Gastrocnemius medialis (tissue), 4 donors: ENCODE results near the gene KNDC1. TPM values are rescaled to one million over a fixed set of nuclear protein-coding genes. Genes with fewer than 3 reads are reported as not detected.

Source experiments
- ATAC-seq, 2 donors: fragments of 150-250 bp; one replicate each; pipeline ENCODE4 v1.9.1; 2016
- DNase-seq, 2 donors: peaks; one replicate each; pipeline ENCODE4 v3.0.0-alpha.2; 2019
- H3K27ac ChIP-seq, 4 donors: fragments of 200-600 bp; sonication (generic); 1 replicate in 1 of 4; 2 replicates in 3 of 4; pipeline ENCODE4 v1.5.1; 2016 to 2018; ENCODE audit warnings: mild to moderate bottlenecking in 2 of 4, moderate library complexity in 1 of 4
- H3K27me3 ChIP-seq, 3 donors: fragments of 200-600 bp; sonication (generic) in 2 of 3; 1 replicate in 1 of 3; 2 replicates in 2 of 3; pipeline versions ENCODE4 v1.5.1 to v1.6.0; 2016 to 2019; ENCODE audit warnings: mild to moderate bottlenecking in 1 of 3, moderate library complexity in 1 of 3
- H3K36me3 ChIP-seq, 2 donors: fragments of 200-600 bp; sonication (generic) in 1 of 2; one replicate each; pipeline ENCODE4 v1.5.1; 2017 to 2018
- H3K4me1 ChIP-seq, 2 donors: fragments of 200-600 bp; sonication (generic) in 1 of 2; one replicate each; pipeline ENCODE4 v1.5.1; 2016 to 2017; ENCODE audit warnings: mild to moderate bottlenecking in 2 of 2
- H3K4me3 ChIP-seq, 4 donors: fragments of 200-600 bp; sonication (generic) in 3 of 4; 1 replicate in 1 of 4; 2 replicates in 3 of 4; pipeline ENCODE4 v1.5.1; 2016 to 2019; ENCODE audit warnings: mild to moderate bottlenecking in 2 of 4
- H3K9me3 ChIP-seq, 3 donors: fragments of 200-600 bp; sonication (generic) in 2 of 3; 1 replicate in 1 of 3; 2 replicates in 2 of 3; pipeline ENCODE4 v1.5.1; 2016 to 2019
- POLR2A ChIP-seq, 2 donors: fragments of 450-650 bp; IDR thresholded peaks; one replicate each; pipeline ENCODE4 v1.6.1; 2017; ENCODE audit warnings: antibody characterized with exemption in 2 of 2, mild to moderate bottlenecking in 2 of 2, moderate library complexity in 2 of 2
- in situ Hi-C, 4 donors: fragments of 200-750 bp; cut with MboI; loops; one replicate each; pipeline versions ENCODE4 v1.15.0 to v1.8.0; 2017; ENCODE audit warnings: low sequenced_read_pairs in 4 of 4
- intact Hi-C: fragments of 100-400 bp; cut with DNase I; formaldehyde crosslinking; loops from one replicate; pipeline ENCODE4 v1.15.1; 2023; ENCODE audit warnings: low total_unique reads
- total RNA-seq, 4 donors: library from RNA; depleted of rRNA; stranded (reverse); fragments of >200 nt; gene quantifications; one replicate each; pipeline versions ENCODE4 v1.1.0 to v1.2.3, GENCODE V29; 2016
- TF ChIP-seq, protein P1 (sequence below), 5 experiments: fragments of 450-650 bp in 3 of 5; fragments of 200-600 bp in 2 of 5; sonication (generic) in 2 of 5; IDR thresholded peaks in 4 of 5; conservative IDR thresholded peaks in 1 of 5; 1 replicate in 4 of 5; 2 replicates in 1 of 5; pipeline ENCODE4 v1.5.1; 2016 to 2019; ENCODE audit warnings: antibody characterized with exemption in 5 of 5, mild to moderate bottlenecking in 3 of 5, moderate library complexity in 3 of 5

KNDC1 gene
- total RNA-seq, 4 donors from 2014 or later, result 0.04 to 0.13 TPM; not detected in 2

DNA sequence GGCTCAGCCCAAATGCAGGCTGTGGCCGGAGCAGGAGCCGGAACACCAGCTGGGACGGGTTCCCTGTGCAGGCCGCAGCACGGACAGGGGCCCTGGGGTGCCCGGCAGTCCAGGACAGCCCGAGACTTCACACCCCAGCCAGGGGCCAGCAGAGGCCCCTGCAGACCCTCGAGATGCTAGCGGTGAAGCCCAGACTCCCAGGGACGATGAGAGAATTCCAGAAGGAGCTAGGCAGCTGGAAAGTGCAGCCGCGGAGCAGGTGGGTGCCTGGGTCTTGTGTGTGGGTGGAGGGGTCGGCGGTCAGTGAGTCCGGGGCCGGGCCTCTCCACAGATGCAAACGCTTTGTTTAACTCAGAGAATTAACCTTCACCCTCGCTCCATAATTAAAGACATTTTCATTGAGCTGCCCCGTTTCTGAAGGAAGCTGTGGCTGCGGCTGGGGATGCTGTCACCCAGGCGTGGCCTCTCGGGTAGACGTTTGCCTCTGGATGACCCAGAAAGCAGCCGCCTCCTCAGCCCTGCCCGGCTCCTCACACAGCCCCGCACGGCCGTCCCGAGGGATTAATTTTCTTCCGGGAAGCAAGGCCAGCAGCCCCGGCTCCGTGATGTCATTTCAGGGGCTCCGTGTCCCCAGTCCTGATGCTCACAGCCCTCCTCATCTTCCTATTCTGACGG is 26.5 kb downstream of the KNDC1 start:
- Histone ChIP-seq H3K27ac (no peak overlapping the region), H3K4me1 (no peaks in the 10 kb centered on the region), H3K4me3 (no peak overlapping the region), H3K27me3 (peaks cover 14 to 22% (median 16%) of the 10 kb centered on the region in 3 donors), H3K9me3 (no peaks in the 10 kb centered on the region), H3K36me3 (no peaks in the 10 kb centered on the region)
- no peak for TF ChIP-seq POLR2A (IDR thresholded peaks at IDR 0.05)
- TF ChIP-seq, protein P1, sequence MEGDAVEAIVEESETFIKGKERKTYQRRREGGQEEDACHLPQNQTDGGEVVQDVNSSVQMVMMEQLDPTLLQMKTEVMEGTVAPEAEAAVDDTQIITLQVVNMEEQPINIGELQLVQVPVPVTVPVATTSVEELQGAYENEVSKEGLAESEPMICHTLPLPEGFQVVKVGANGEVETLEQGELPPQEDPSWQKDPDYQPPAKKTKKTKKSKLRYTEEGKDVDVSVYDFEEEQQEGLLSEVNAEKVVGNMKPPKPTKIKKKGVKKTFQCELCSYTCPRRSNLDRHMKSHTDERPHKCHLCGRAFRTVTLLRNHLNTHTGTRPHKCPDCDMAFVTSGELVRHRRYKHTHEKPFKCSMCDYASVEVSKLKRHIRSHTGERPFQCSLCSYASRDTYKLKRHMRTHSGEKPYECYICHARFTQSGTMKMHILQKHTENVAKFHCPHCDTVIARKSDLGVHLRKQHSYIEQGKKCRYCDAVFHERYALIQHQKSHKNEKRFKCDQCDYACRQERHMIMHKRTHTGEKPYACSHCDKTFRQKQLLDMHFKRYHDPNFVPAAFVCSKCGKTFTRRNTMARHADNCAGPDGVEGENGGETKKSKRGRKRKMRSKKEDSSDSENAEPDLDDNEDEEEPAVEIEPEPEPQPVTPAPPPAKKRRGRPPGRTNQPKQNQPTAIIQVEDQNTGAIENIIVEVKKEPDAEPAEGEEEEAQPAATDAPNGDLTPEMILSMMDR (IDR thresholded peaks at IDR 0.05 in 4 of 5, conservative IDR thresholded peaks at IDR 0.05 in 1 of 5), result no peak
- intact Hi-C loops (no loop called here), in situ Hi-C loops (no loop called here)
- ATAC-seq, result no peak
- no peak for DNase-seq

DNA sequence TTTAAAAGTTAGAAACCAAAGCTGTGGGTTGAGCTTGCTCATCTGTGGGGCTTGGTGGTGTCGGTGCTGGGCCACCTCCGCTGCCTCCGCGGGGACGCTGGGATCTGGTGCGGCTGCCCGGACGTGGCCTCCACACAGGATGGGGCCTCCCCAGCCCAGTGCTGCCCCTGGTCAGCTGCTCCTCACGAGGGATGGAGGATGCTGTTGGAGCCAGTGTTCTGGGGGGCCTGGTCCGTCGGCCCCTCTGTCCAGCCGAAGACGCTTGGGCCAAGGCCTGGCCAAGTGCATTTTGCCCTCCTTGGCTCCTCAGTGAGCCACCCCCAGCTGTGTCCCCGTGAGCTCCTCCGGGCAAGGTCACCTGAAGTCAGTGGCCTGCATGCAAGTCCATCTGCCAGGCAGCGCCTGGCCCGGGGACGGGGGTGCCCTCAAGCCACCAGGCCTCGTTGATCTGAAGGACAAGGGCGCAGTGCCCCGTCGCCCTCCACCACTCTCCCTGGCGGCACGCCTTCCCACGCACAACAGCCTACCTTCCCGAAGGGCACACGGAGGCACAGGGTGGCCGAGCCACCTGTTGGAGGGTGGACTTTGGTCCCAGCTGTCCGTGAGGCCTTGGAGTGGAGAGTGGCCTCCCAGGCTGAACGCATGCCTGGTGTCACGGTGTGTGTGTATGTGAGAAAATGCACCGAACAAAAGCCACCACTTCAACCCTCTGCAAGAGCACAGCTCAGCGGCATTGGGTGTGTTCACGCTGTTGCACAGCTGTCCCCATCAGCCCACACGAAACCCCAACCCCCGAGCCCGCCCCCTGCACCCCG is 27.3 kb downstream of the KNDC1 start:
- Histone ChIP-seq H3K36me3 (no peaks in the 10 kb centered on the region), H3K27ac (no peak overlapping the region), H3K4me1 (no peaks in the 10 kb centered on the region), H3K4me3 (no peak overlapping the region), H3K9me3 (no peaks in the 10 kb centered on the region), H3K27me3 (peaks cover 14 to 22% (median 16%) of the 10 kb centered on the region in 3 donors)
- in situ Hi-C loops, result no loop called here
- TF ChIP-seq, protein P1 (IDR thresholded peaks at IDR 0.05 in 4 of 5, conservative IDR thresholded peaks at IDR 0.05 in 1 of 5), result no peak
- no peak for TF ChIP-seq POLR2A (IDR thresholded peaks at IDR 0.05)
- DNase-seq, result no peak
- intact Hi-C loops, result no loop called here
- no peak for ATAC-seq

DNA sequence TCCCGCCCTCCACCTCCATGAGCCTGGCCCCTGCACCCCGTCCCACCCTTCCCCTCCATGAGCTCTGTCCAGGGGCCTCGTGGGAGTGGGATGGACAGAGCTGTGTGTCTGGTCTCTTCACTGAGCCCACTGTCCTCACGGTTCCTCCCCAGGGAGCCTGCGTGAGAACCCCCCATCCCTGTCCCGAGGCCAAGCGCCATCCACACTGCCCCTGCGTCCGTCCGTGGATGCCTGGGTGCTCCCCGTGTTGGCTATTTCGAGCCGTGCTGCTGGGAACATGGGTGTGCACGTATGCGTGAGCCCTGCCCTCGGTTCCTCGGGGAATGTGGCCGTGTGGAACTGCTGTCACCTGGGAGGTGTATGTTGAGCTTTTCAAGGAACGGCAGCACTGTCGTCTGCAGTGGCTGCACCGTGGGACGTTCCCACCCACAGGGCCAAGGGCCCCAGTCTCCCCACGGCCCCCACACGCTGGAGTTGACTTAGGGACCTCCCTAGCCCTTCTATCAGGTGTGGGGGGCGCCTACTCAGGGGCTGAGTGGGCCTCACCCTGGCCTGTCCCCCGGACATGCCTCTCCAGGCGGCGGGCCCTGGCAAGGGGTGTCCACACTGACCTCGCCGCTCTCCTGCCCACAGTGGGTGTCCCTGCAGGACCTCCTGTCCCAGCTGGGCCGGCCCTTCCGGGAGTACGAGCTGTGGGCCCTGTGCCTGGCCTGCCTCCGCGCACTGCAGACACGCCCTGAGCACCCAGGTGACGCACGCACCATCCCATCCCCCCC is 28.1 kb downstream of the KNDC1 start:
- Histone ChIP-seq H3K9me3 (no peaks in the 10 kb centered on the region), H3K27me3 (peaks cover 14 to 22% (median 16%) of the 10 kb centered on the region in 3 donors), H3K4me1 (no peaks in the 10 kb centered on the region), H3K36me3 (no peaks in the 10 kb centered on the region), H3K27ac (no peak overlapping the region), H3K4me3 (no peak overlapping the region)
- DNase-seq, result no peak
- TF ChIP-seq, protein P1 (IDR thresholded peaks at IDR 0.05 in 4 of 5, conservative IDR thresholded peaks at IDR 0.05 in 1 of 5), result no peak
- TF ChIP-seq POLR2A (IDR thresholded peaks at IDR 0.05), result no peak
- no peak for ATAC-seq
- in situ Hi-C loops, result no loop called here
- intact Hi-C loops, result no loop called here

- Histone ChIP-seq H3K4me3 (no peak overlapping the region), H3K9me3 (no peaks in the 10 kb centered on the region), H3K4me1 (no peaks in the 10 kb centered on the region), H3K27ac (no peak overlapping the region), H3K36me3 (no peaks in the 10 kb centered on the region), H3K27me3 (peaks cover 14 to 22% (median 18%) of the 10 kb centered on the region in 3 donors)
- DNase-seq, result no peak
- ATAC-seq, result no peak
- in situ Hi-C loops, result no loop called here
- intact Hi-C loops, result no loop called here
- no peak for TF ChIP-seq POLR2A (IDR thresholded peaks at IDR 0.05)
- TF ChIP-seq, protein P1 (IDR thresholded peaks at IDR 0.05 in 4 of 5, conservative IDR thresholded peaks at IDR 0.05 in 1 of 5), result no peak
Measured at GRCh38 chr10:133189256-133189655, 29.2 kb downstream of the KNDC1 start.
